Neural progenitor cell (in vitro differentiated cells): ENCODE measurements around the gene CAPN12.

ENCODE experiments used
- EZH2 ChIP-seq: fragments of 200-600 bp; sonication (generic); IDR thresholded peaks from 2 replicates; pipeline ENCODE4 v1.6.1; 2017; ENCODE audit warnings: antibody characterized with exemption, mild to moderate bottlenecking, moderate library complexity
- EZH2phosphoT487 ChIP-seq: fragments of 200-600 bp; sonication (generic); IDR thresholded peaks from 2 replicates; pipeline ENCODE4 v1.6.1; 2017; ENCODE audit warnings: antibody characterized with exemption
- TF ChIP-seq, protein P1 (sequence below): fragments of 200-600 bp; sonication (generic); IDR thresholded peaks from 2 replicates; pipeline ENCODE4 v1.5.1; 2017; ENCODE audit warnings: antibody characterized with exemption, mild to moderate bottlenecking

DNA sequence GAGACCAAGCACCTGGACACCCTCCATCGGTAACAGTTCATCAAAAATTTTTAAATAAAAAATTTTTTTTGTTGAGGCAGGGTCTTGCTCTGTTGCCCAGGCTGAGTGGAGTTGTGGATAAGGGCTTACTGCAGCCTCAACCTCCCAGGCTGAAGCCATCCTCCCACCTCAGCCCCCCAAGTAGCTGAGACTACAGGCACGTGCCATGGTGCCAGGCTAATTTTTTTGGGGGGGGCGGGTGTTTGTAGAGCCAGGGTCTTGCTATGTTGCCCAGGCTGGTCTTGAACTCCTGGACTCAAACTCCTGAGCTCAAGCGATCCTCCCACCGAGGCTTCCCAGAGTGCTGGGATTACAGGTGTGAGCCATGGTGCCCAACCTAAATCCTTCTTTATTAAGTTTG, 49.4 kb upstream of the CAPN12 start:
- TF ChIP-seq, protein P1, sequence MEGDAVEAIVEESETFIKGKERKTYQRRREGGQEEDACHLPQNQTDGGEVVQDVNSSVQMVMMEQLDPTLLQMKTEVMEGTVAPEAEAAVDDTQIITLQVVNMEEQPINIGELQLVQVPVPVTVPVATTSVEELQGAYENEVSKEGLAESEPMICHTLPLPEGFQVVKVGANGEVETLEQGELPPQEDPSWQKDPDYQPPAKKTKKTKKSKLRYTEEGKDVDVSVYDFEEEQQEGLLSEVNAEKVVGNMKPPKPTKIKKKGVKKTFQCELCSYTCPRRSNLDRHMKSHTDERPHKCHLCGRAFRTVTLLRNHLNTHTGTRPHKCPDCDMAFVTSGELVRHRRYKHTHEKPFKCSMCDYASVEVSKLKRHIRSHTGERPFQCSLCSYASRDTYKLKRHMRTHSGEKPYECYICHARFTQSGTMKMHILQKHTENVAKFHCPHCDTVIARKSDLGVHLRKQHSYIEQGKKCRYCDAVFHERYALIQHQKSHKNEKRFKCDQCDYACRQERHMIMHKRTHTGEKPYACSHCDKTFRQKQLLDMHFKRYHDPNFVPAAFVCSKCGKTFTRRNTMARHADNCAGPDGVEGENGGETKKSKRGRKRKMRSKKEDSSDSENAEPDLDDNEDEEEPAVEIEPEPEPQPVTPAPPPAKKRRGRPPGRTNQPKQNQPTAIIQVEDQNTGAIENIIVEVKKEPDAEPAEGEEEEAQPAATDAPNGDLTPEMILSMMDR = no peak
- TF ChIP-seq EZH2phosphoT487 (no peak), EZH2 (no peak)
